Esophagus (tissue), 2 donors: Measurements from ENCODE around the gene CHST11. TPM values are rescaled to one million over a fixed set of nuclear protein-coding genes. Genes with fewer than 3 reads are reported as not detected.

Experiments used
- H3K27ac ChIP-seq, 2 donors: one replicate each; pipeline ENCODE4 v1.5.1; 2013; ENCODE audit warnings: low read depth in 2 of 2, mild to moderate bottlenecking in 2 of 2, inconsistent platforms in 1 of 2, low read length in 1 of 2, moderate library complexity in 1 of 2
- H3K27me3 ChIP-seq, 2 donors: one replicate each; pipeline ENCODE4 v1.6.1; 2013; ENCODE audit warnings: low read length in 2 of 2, control low read depth in 1 of 2, mild to moderate bottlenecking in 1 of 2; ENCODE audit not compliant: insufficient read depth in 2 of 2, control insufficient read depth in 1 of 2
- H3K36me3 ChIP-seq, 2 donors: one replicate each; pipeline ENCODE4 v1.6.1; 2013; ENCODE audit warnings: low read length in 1 of 2; ENCODE audit not compliant: control insufficient read depth in 2 of 2, insufficient read depth in 2 of 2
- H3K4me1 ChIP-seq, 2 donors: one replicate each; pipeline ENCODE4 v1.6.1; 2013; ENCODE audit warnings: low read length in 1 of 2; ENCODE audit not compliant: control insufficient read depth in 2 of 2, insufficient read depth in 2 of 2
- H3K4me3 ChIP-seq, 2 donors: one replicate each; pipeline ENCODE4 v1.5.1; 2013; ENCODE audit warnings: low read length in 2 of 2, mild to moderate bottlenecking in 2 of 2, low read depth in 1 of 2, moderate library complexity in 1 of 2
- H3K9me3 ChIP-seq, 2 donors: one replicate each; pipeline ENCODE4 v1.6.1; 2013; ENCODE audit warnings: mild to moderate bottlenecking in 2 of 2, low read depth in 1 of 2, low read length in 1 of 2, moderate library complexity in 1 of 2; ENCODE audit not compliant: control insufficient read depth in 2 of 2, insufficient read depth in 1 of 2
- WGBS, 2 donors: extraction: QIAGEN DNeasy Blood & Tissue Kit; methylation state at CpG; one replicate each; pipeline ENCODE4 v1.1.7; 2013; 5-methylcytosine and 5-hydroxymethylcytosine counted together
- polyA plus RNA-seq, 2 donors: library from polyadenylated mRNA; stranded (reverse); fragments of 200-250 nt; gene quantifications; one replicate each; pipeline ENCODE4 v1.2.3, GENCODE V29; 2013
- donor health status: healthy with polysubstance abuse.
- donor health status: Bipolar disorder and iron deficiency.

Gene CHST11
- polyA plus RNA-seq, 2 donors = 0.53 to 1.4 TPM

GRCh38 chr12:104643093-104643818 lies 186.5 kb downstream of the CHST11 start:
- no peak overlapping the region for H3K4me3 ChIP-seq
- WGBS, 2 donors = 89 to 92% methylated on average over 8 of the region's 8 CpGs
- H3K27ac ChIP-seq = no peak overlapping the region
- peaks cover 0 to 2% of the 10 kb centered on the region in 2 donors for H3K9me3 ChIP-seq
- no peaks in the 10 kb centered on the region for H3K36me3 ChIP-seq
- peaks cover 7 to 8% of the 10 kb centered on the region in 2 donors for H3K4me1 ChIP-seq
- no peaks in the 10 kb centered on the region for H3K27me3 ChIP-seq

- no peaks in the 10 kb centered on the region for H3K36me3 ChIP-seq
- no peaks in the 10 kb centered on the region for H3K27me3 ChIP-seq
- H3K9me3 ChIP-seq = peaks cover 0 to 2% of the 10 kb centered on the region in 2 donors
- H3K4me3 ChIP-seq = no peak overlapping the region
- WGBS, 2 donors = 60 to 65% methylated on average over 12 of the region's 12 CpGs
- H3K27ac ChIP-seq = no peak overlapping the region
- peaks cover 7 to 8% of the 10 kb centered on the region in 2 donors for H3K4me1 ChIP-seq
Observed at GRCh38 chr12:104643819-104644669, 187.3 kb downstream of the CHST11 start.

DNA sequence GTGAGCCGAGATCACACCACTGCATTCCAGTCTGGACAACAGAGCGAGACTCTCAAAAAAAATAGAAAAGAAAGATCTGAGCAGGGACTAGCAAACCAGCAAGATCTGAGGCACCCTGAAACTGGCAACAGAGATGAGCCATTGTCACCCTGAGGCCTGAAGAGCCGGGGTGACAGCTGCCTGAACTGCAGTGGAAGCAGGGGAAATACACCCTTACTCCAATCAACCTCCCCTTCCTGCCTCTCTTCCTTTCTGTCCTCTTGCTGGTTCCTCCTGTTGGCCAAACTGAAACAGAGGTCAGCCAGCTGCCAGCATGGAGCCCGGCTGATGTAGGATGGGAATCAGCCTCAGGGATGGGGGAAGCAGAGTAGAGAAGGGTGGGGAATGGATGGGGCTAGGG lies 192.0 kb downstream of the CHST11 start:
- Histone ChIP-seq H3K36me3 (no peaks in the 10 kb centered on the region), H3K9me3 (no peaks in the 10 kb centered on the region), H3K4me3 (no peak overlapping the region), H3K27ac (no peak overlapping the region), H3K27me3 (no peaks in the 10 kb centered on the region), H3K4me1 (peaks cover 7 to 8% of the 10 kb centered on the region in 2 donors)
- 89 to 97% methylated on average over 4 of the region's 4 CpGs for WGBS, 2 donors

DNA sequence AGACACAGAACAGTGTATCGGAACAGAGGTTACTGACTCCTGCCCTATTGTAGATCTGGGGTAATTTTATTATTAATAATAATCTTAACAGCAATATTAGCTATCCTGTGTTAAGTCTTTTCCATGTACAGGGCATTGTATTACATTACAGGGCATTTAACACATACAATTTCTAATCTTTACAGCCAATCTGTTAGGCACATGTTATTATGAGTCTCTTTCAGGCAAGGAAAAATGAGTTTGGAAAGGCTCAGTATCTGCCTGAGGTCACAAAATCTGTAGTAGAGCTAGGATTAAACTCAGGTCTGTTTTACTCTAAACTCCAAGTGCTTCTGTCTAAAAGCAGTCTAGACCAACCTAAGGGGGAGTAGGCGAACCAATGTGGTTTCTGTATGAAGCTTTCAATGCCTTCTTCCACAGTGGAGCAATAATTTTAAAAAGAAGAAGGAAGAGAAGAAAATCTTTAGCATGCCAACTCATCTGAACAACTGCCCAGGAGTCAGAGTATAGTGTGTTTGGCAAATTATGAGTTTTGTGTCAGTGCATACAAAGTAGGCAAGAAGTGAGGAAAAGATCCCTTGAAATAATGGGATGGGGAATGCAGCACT lies 192.6 kb downstream of the CHST11 start:
- no peak overlapping the region for H3K4me3 ChIP-seq
- peaks cover 2 to 3% of the 10 kb centered on the region in 2 donors for H3K4me1 ChIP-seq
- H3K9me3 ChIP-seq = no peaks in the 10 kb centered on the region
- 93 to 95% methylated on average over 2 of the region's 2 CpGs for WGBS, 2 donors
- H3K27ac ChIP-seq = no peak overlapping the region
- no peaks in the 10 kb centered on the region for H3K27me3 ChIP-seq
- H3K36me3 ChIP-seq = no peaks in the 10 kb centered on the region

GRCh38 chr12:104649921-104650320 lies 193.2 kb downstream of the CHST11 start:
- H3K36me3 ChIP-seq = no peaks in the 10 kb centered on the region
- no peak overlapping the region for H3K4me3 ChIP-seq
- H3K9me3 ChIP-seq = no peaks in the 10 kb centered on the region
- H3K27ac ChIP-seq = no peak overlapping the region
- H3K27me3 ChIP-seq = no peaks in the 10 kb centered on the region
- no peaks in the 10 kb centered on the region for H3K4me1 ChIP-seq

DNA sequence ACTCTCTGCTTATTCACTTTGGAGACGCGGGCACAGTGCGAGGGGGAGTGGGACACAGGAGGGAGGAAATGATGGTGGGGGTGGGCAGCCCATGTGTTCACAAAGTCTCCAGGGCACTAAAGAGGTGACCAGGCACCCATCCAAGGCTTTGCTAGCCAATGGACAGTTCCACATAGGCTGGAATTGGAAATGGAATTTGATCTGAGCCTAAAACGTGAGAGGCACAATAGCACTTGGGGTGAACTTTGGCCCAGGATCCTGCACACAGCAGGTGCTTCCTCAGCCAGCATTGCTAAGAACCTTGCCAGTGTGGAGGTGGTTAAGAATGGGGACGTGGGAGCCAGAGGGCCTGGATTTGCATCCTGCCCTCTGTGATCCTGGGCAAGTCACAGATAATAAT lies 193.8 kb downstream of the CHST11 start:
- no peaks in the 10 kb centered on the region for H3K27me3 ChIP-seq
- no peaks in the 10 kb centered on the region for H3K9me3 ChIP-seq
- H3K36me3 ChIP-seq = no peaks in the 10 kb centered on the region
- 89 to 91% methylated on average over 5 of the region's 5 CpGs for WGBS, 2 donors
- H3K4me3 ChIP-seq = no peak overlapping the region
- H3K4me1 ChIP-seq = no peaks in the 10 kb centered on the region
- H3K27ac ChIP-seq = no peak overlapping the region

DNA sequence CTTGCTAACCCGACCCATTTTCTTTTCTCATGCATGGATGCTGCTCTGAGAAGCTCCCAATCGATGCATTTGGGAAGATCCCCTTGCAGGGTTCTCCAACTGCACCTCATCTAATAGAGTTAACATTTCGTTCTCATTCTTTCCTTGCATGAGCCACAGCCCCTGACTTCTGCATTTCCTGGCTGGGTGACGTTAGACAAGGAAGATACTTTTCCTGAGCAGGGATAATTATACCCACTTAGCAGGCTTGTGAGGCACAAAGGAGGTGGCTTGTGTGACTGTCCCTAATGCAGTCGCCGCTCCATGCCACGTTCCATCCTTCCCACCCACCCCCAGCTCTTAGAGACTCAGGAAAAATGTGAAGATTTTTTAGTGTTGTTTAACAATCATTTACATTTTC lies 195.1 kb downstream of the CHST11 start:
- no peaks in the 10 kb centered on the region for H3K9me3 ChIP-seq
- peaks cover 0 to 2% of the 10 kb centered on the region in 2 donors for H3K36me3 ChIP-seq
- no peaks in the 10 kb centered on the region for H3K27me3 ChIP-seq
- H3K4me3 ChIP-seq = no peak overlapping the region
- 84 to 87% methylated on average over 7 of the region's 7 CpGs for WGBS, 2 donors
- H3K4me1 ChIP-seq = no peaks in the 10 kb centered on the region
- no peak overlapping the region for H3K27ac ChIP-seq

DNA sequence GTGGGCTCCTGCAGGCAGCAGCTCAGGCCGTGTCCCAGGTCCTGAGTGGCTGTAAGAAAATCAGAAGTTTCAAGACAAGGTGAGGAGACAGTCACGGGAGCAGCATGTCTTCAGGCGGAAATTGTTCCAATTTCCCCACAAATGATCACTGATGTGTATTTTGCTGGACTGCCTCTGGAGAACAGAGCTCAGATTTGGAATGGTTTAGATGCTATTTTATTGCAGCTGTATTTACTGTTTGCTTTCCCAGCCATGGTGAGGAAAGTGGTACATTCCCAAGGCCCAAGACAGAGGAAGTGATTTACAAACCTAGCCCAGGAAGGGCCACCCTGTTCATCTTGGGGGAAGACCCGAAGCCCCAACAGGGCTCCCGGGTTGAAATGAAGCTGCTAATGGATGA lies 195.6 kb downstream of the CHST11 start:
- Histone ChIP-seq H3K4me1 (no peaks in the 10 kb centered on the region), H3K4me3 (no peak overlapping the region), H3K27me3 (no peaks in the 10 kb centered on the region), H3K9me3 (no peaks in the 10 kb centered on the region), H3K27ac (no peak overlapping the region), H3K36me3 (peaks cover 0 to 2% of the 10 kb centered on the region in 2 donors)
- 88 to 91% methylated on average over 5 of the region's 5 CpGs for WGBS, 2 donors

GRCh38 chr12:104652910-104653309 lies 196.2 kb downstream of the CHST11 start:
- Histone ChIP-seq H3K27ac (no peak overlapping the region), H3K4me3 (no peak overlapping the region), H3K4me1 (no peaks in the 10 kb centered on the region), H3K9me3 (no peaks in the 10 kb centered on the region), H3K36me3 (peaks cover 0 to 2% of the 10 kb centered on the region in 2 donors), H3K27me3 (no peaks in the 10 kb centered on the region)
- WGBS, 2 donors = 78 to 87% methylated on average over 7 of the region's 7 CpGs
